Ovary (tissue), 3 donors: Measurements from ENCODE around the gene MAGI1.

Experiments
- POLR2A ChIP-seq: fragments of 450-650 bp; IDR thresholded peaks from one replicate; pipeline ENCODE4 v1.6.1; 2017; ENCODE audit warnings: antibody characterized with exemption, mild to moderate bottlenecking, moderate library complexity
- TF ChIP-seq, protein P1 (sequence below), 3 donors: fragments of 450-650 bp in 2 of 3; fragments of 200-600 bp in 1 of 3; IDR thresholded peaks; one replicate each; pipeline versions ENCODE4 v1.5.1 to v1.8.0; 2016 to 2022; ENCODE audit warnings: antibody characterized with exemption in 3 of 3, mild to moderate bottlenecking in 1 of 3
- donor health status: DM: no; HTN: no; CAD: no.

DNA sequence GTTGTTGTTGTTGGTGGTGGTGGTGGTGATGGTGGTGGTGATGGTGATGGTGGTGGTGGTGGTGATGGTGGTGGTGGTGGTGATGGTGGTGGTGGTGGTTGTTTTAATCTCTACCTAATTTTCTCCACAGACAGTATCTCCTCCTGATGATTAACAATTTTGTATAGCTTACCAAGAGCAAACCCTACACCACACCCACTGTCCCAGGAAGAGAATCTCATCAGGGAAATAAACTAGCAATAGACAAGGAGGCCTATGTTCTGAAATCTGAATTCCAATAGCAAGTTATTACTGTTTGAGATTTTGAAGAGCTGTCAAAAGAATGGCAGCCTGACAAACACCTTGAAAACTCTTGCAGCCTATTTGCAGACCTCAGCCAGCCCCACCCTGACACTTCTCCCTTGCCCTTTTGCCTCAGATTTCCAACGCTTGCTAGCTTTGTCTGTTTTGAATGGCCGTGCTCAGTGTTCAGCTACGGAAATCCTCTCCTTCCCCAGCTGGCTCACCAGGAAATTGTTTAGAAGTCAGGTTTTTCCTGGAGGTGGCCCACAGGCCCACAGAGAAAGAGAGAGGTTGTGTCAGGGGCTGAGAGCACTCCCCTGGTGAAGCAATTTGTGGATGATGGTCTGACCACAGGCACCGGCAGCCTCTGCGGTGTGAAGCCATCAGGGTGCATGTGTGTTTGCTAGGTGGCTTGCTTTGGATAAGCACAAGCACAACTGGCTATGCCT lies 101.6 kb downstream of the MAGI1 start:
- no peak for TF ChIP-seq POLR2A
- TF ChIP-seq, protein P1, sequence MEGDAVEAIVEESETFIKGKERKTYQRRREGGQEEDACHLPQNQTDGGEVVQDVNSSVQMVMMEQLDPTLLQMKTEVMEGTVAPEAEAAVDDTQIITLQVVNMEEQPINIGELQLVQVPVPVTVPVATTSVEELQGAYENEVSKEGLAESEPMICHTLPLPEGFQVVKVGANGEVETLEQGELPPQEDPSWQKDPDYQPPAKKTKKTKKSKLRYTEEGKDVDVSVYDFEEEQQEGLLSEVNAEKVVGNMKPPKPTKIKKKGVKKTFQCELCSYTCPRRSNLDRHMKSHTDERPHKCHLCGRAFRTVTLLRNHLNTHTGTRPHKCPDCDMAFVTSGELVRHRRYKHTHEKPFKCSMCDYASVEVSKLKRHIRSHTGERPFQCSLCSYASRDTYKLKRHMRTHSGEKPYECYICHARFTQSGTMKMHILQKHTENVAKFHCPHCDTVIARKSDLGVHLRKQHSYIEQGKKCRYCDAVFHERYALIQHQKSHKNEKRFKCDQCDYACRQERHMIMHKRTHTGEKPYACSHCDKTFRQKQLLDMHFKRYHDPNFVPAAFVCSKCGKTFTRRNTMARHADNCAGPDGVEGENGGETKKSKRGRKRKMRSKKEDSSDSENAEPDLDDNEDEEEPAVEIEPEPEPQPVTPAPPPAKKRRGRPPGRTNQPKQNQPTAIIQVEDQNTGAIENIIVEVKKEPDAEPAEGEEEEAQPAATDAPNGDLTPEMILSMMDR (IDR thresholded peaks at IDR 0.05) = no peak
